SK-N-MC (cell line): ENCODE data around the gene DOCK9.
A peak's percentile ranks its signal among the peaks of the same experiment; 100 is the strongest.

Experiments used
- DNase-seq: peaks from one replicate; pipeline ENCODE4 v3.0.0-alpha.2; 2011; ENCODE audit warnings: low read depth, low spot score
- H3K27ac ChIP-seq: fragments of 200-600 bp; sonication (generic); 2 replicates; pipeline ENCODE4 v1.5.1; 2016; ENCODE audit warnings: mixed run types
- H3K36me3 ChIP-seq: fragments of 200-600 bp; sonication (generic); 2 replicates; pipeline ENCODE4 v1.6.1; 2017; ENCODE audit warnings: antibody characterized with exemption, low read length, mixed read lengths; ENCODE audit not compliant: insufficient read depth
- H3K4me3 ChIP-seq: fragments of 200-600 bp; sonication (generic); 2 replicates; pipeline ENCODE4 v1.5.1; 2016
- H3K9ac ChIP-seq: fragments of 200-600 bp; sonication (generic); 2 replicates; pipeline ENCODE4 v1.8.0; 2017; ENCODE audit warnings: mixed run types, mixed read lengths; ENCODE audit not compliant: insufficient read length
- H3K9me3 ChIP-seq: fragments of 200-600 bp; sonication (generic); 2 replicates; pipeline ENCODE4 v1.6.1; 2017; ENCODE audit warnings: low read depth, mild to moderate bottlenecking, antibody characterized with exemption, low read length, moderate library complexity, mixed read lengths
- EZH2 ChIP-seq: fragments of 200-600 bp; sonication (generic); IDR thresholded peaks from one replicate; pipeline ENCODE4 v1.6.1; 2017; ENCODE audit warnings: antibody characterized with exemption
- FOXP2 ChIP-seq: optimal IDR thresholded peaks from 2 replicates; pipeline ENCODE3; 2011; ENCODE audit warnings: mild to moderate bottlenecking, moderate library complexity; ENCODE audit not compliant: insufficient read depth; ENCODE audit errors: extremely low read length, control extremely low read depth
- POLR2AphosphoS5 ChIP-seq: IDR thresholded peaks from 2 replicates; pipeline ENCODE4 v1.6.1; 2012; ENCODE audit warnings: mild to moderate bottlenecking, low read depth, low read length, borderline replicate concordance

The DOCK9 gene

GRCh38 chr13:98751861-98752466 lies 225.9 kb downstream of the DOCK9 start:
- Histone ChIP-seq H3K4me3 (peak overlapping the region; percentile 69), H3K9me3 (no peaks in the 10 kb centered on the region), H3K27ac (no peak overlapping the region), H3K9ac (no peak overlapping the region), H3K36me3 (no peaks in the 10 kb centered on the region)
- no peak for TF ChIP-seq FOXP2
- no peak for DNase-seq

- no peak overlapping the region for H3K27ac ChIP-seq
- TF ChIP-seq POLR2AphosphoS5 (no peak), EZH2 (no peak), FOXP2 (no peak)
- no peaks in the 10 kb centered on the region for H3K9me3 ChIP-seq
- H3K36me3 ChIP-seq, result no peaks in the 10 kb centered on the region
- DNase-seq, result no peak
- no peak overlapping the region for H3K4me3 ChIP-seq
- no peak overlapping the region for H3K9ac ChIP-seq
Measured at GRCh38 chr13:98751367-98751782, 226.5 kb downstream of the DOCK9 start.

- no peak overlapping the region for H3K4me3 ChIP-seq
- H3K9me3 ChIP-seq, result no peaks in the 10 kb centered on the region
- TF ChIP-seq EZH2, result no peak
- no peak for TF ChIP-seq FOXP2
- TF ChIP-seq POLR2AphosphoS5, result no peak
- H3K27ac ChIP-seq, result no peak overlapping the region
- no peaks in the 10 kb centered on the region for H3K36me3 ChIP-seq
- no peak overlapping the region for H3K9ac ChIP-seq
- no peak for DNase-seq
Measured at GRCh38 chr13:98749501-98749900, 228.4 kb downstream of the DOCK9 start.

- DNase-seq, result no peak
- no peak overlapping the region for H3K9ac ChIP-seq
- H3K36me3 ChIP-seq, result no peaks in the 10 kb centered on the region
- no peak for TF ChIP-seq FOXP2
- no peak for TF ChIP-seq EZH2
- TF ChIP-seq POLR2AphosphoS5, result no peak
- H3K9me3 ChIP-seq, result no peaks in the 10 kb centered on the region
- H3K27ac ChIP-seq, result no peak overlapping the region
- no peak overlapping the region for H3K4me3 ChIP-seq
Measured at GRCh38 chr13:98746968-98747367, 230.9 kb downstream of the DOCK9 start.
